Measurements from ENCODE around the gene TTC39A.

TTC39A gene

GRCh38 chr1:51289676-51290488 lies 40.5 kb downstream of the TTC39A start:
- Histone ChIP-seq H3K9me3 (ENCODE audit: control insufficient read depth, insufficient read depth, low read length) (no peaks in the 10 kb centered on the region), H3K9ac (ENCODE audit: low read depth, low read length) (no peak overlapping the region), H3K36me3 (ENCODE audit: insufficient read depth, low read length) (no peaks in the 10 kb centered on the region; the same call in 1 of the 2 replicates), H3K4me1 (ENCODE audit: insufficient read depth, low read length) (no peaks in the 10 kb centered on the region)

DNA sequence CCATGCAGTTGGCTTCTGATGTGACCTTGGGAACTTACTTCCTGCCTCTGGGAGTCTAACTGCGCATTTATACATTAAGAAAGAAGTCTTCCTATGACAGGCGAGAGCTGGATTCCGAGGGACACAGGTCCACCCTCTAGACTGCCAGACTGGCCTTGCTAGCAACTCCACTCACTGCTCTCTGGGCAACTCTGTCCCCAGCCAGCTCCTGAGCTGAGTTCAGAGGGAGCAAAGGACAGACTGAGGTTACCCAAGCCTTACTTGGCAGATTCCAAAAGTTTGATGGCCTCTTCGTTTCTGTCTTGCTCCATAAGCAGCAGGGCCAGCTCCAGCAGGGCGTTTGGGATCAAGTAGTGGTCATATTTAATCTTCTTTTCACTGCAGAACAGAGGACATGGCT lies 41.8 kb downstream of the TTC39A start:
- H3K36me3 ChIP-seq (ENCODE audit: insufficient read depth, low read length) = no peaks in the 10 kb centered on the region; the same call in 1 of the 2 replicates
- no peaks in the 10 kb centered on the region for H3K4me1 ChIP-seq (ENCODE audit: insufficient read depth, low read length)
- no peak overlapping the region for H3K9ac ChIP-seq (ENCODE audit: low read depth, low read length)
- H3K9me3 ChIP-seq (ENCODE audit: control insufficient read depth, insufficient read depth, low read length) = no peaks in the 10 kb centered on the region

GRCh38 chr1:51287966-51288365 lies 42.4 kb downstream of the TTC39A start:
- no peak overlapping the region for H3K9ac ChIP-seq (ENCODE audit: low read depth, low read length)
- no peaks in the 10 kb centered on the region for H3K9me3 ChIP-seq (ENCODE audit: control insufficient read depth, insufficient read depth, low read length)
- no peaks in the 10 kb centered on the region; the same call in 1 of the 2 replicates for H3K36me3 ChIP-seq (ENCODE audit: insufficient read depth, low read length)
- no peaks in the 10 kb centered on the region for H3K4me1 ChIP-seq (ENCODE audit: insufficient read depth, low read length)

- H3K9ac ChIP-seq (ENCODE audit: low read depth, low read length) = no peak overlapping the region
- H3K9me3 ChIP-seq (ENCODE audit: control insufficient read depth, insufficient read depth, low read length) = no peaks in the 10 kb centered on the region
- H3K36me3 ChIP-seq (ENCODE audit: insufficient read depth, low read length) = no peaks in the 10 kb centered on the region; the same call in 1 of the 2 replicates
- no peaks in the 10 kb centered on the region for H3K4me1 ChIP-seq (ENCODE audit: insufficient read depth, low read length)
Observed at GRCh38 chr1:51285055-51285454, 45.3 kb downstream of the TTC39A start.

DNA sequence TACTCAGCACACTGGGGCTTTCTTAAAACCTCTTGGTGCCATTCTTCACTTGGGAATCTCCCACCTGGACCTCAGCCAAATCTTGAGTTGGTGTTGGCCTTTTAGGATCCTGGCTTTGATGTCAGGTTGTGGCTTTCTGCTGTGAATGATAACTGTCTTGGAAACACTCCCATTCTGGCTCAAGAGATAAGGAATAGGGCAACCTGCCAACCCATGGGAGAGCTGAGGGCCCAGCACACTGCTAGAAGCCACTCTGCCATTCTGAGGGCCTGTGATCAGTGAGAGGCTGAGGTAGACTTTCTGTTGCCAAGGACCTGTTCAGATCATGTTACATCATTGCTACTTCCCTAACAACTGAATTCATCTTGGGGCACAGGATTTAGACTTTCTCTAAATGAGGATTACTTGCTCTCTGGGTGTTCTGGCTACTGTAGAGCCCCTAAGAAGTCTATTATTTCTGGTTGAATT lies 45.8 kb downstream of the TTC39A start:
- Histone ChIP-seq H3K9me3 (ENCODE audit: control insufficient read depth, insufficient read depth, low read length) (no peaks in the 10 kb centered on the region), H3K36me3 (ENCODE audit: insufficient read depth, low read length) (no peaks in the 10 kb centered on the region; the same call in 1 of the 2 replicates), H3K9ac (ENCODE audit: low read depth, low read length) (no peak overlapping the region), H3K4me1 (ENCODE audit: insufficient read depth, low read length) (no peaks in the 10 kb centered on the region)

GRCh38 chr1:51283979-51284378 lies 46.4 kb downstream of the TTC39A start:
- Histone ChIP-seq H3K36me3 (ENCODE audit: insufficient read depth, low read length) (no peaks in the 10 kb centered on the region; the same call in 1 of the 2 replicates), H3K9ac (ENCODE audit: low read depth, low read length) (no peak overlapping the region), H3K9me3 (ENCODE audit: control insufficient read depth, insufficient read depth, low read length) (no peaks in the 10 kb centered on the region), H3K4me1 (ENCODE audit: insufficient read depth, low read length) (no peaks in the 10 kb centered on the region)

GRCh38 chr1:51282605-51283004 lies 47.8 kb downstream of the TTC39A start:
- H3K36me3 ChIP-seq (ENCODE audit: insufficient read depth, low read length) = no peaks in the 10 kb centered on the region; the same call in 1 of the 2 replicates
- no peaks in the 10 kb centered on the region for H3K4me1 ChIP-seq (ENCODE audit: insufficient read depth, low read length)
- no peak overlapping the region for H3K9ac ChIP-seq (ENCODE audit: low read depth, low read length)
- H3K9me3 ChIP-seq (ENCODE audit: control insufficient read depth, insufficient read depth, low read length) = no peaks in the 10 kb centered on the region

- no peaks in the 10 kb centered on the region for H3K4me1 ChIP-seq (ENCODE audit: insufficient read depth, low read length)
- no peaks in the 10 kb centered on the region; the same call in 1 of the 2 replicates for H3K36me3 ChIP-seq (ENCODE audit: insufficient read depth, low read length)
- H3K9ac ChIP-seq (ENCODE audit: low read depth, low read length) = no peak overlapping the region
- no peaks in the 10 kb centered on the region for H3K9me3 ChIP-seq (ENCODE audit: control insufficient read depth, insufficient read depth, low read length)
Observed at GRCh38 chr1:51281807-51282206, 48.6 kb downstream of the TTC39A start.

- Histone ChIP-seq H3K9me3 (ENCODE audit: control insufficient read depth, insufficient read depth, low read length) (no peaks in the 10 kb centered on the region), H3K9ac (ENCODE audit: low read depth, low read length) (no peak overlapping the region), H3K36me3 (ENCODE audit: insufficient read depth, low read length) (no peaks in the 10 kb centered on the region), H3K4me1 (ENCODE audit: insufficient read depth, low read length) (no peaks in the 10 kb centered on the region)
Observed at GRCh38 chr1:51280321-51280978, 49.9 kb downstream of the TTC39A start.

GRCh38 chr1:51276286-51276685 lies 54.1 kb downstream of the TTC39A start:
- H3K4me1 ChIP-seq (ENCODE audit: insufficient read depth, low read length) = no peaks in the 10 kb centered on the region
- no peaks in the 10 kb centered on the region; the same call in 1 of the 2 replicates for H3K36me3 ChIP-seq (ENCODE audit: insufficient read depth, low read length)
- H3K9me3 ChIP-seq (ENCODE audit: control insufficient read depth, insufficient read depth, low read length) = no peaks in the 10 kb centered on the region
- H3K9ac ChIP-seq (ENCODE audit: low read depth, low read length) = no peak overlapping the region

GRCh38 chr1:51274676-51275075 lies 55.7 kb downstream of the TTC39A start:
- no peak overlapping the region for H3K9ac ChIP-seq (ENCODE audit: low read depth, low read length)
- H3K4me1 ChIP-seq (ENCODE audit: insufficient read depth, low read length) = no peaks in the 10 kb centered on the region
- no peaks in the 10 kb centered on the region; the same call in 1 of the 2 replicates for H3K36me3 ChIP-seq (ENCODE audit: insufficient read depth, low read length)
- H3K9me3 ChIP-seq (ENCODE audit: control insufficient read depth, insufficient read depth, low read length) = no peaks in the 10 kb centered on the region

DNA sequence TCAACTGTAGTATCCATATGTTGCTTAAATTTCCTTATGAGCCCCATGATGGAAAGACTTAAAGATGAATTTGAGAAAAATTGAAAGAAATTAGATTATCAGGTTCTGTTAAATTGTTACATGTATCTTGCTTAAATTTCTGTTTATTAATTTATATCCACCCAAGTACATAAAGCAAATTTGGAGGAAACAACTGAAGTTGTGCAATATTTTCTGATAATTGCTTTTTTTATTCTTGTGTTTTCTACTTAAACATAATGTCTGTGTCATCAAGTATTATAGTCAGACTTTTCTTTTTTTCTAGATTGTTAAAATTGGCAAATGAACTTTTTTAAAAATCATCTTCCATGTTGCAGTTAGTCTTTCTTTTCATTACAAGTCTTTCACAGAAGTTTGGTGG lies 57.4 kb downstream of the TTC39A start:
- Histone ChIP-seq H3K9me3 (ENCODE audit: control insufficient read depth, insufficient read depth, low read length) (no peaks in the 10 kb centered on the region), H3K4me1 (ENCODE audit: insufficient read depth, low read length) (no peaks in the 10 kb centered on the region), H3K36me3 (ENCODE audit: insufficient read depth, low read length) (no peaks in the 10 kb centered on the region; the same call in 1 of the 2 replicates), H3K9ac (ENCODE audit: low read depth, low read length) (no peak overlapping the region)

GRCh38 chr1:51270751-51271150 lies 59.6 kb downstream of the TTC39A start:
- H3K9me3 ChIP-seq (ENCODE audit: control insufficient read depth, insufficient read depth, low read length) = no peaks in the 10 kb centered on the region
- H3K36me3 ChIP-seq (ENCODE audit: insufficient read depth, low read length) = no peaks in the 10 kb centered on the region; the same call in 1 of the 2 replicates
- H3K4me1 ChIP-seq (ENCODE audit: insufficient read depth, low read length) = no peaks in the 10 kb centered on the region
- H3K9ac ChIP-seq (ENCODE audit: low read depth, low read length) = no peak overlapping the region

GRCh38 chr1:51268634-51269033 lies 61.7 kb downstream of the TTC39A start:
- no peaks in the 10 kb centered on the region; the same call in 1 of the 2 replicates for H3K36me3 ChIP-seq (ENCODE audit: insufficient read depth, low read length)
- no peak overlapping the region for H3K9ac ChIP-seq (ENCODE audit: low read depth, low read length)
- H3K9me3 ChIP-seq (ENCODE audit: control insufficient read depth, insufficient read depth, low read length) = no peaks in the 10 kb centered on the region
- H3K4me1 ChIP-seq (ENCODE audit: insufficient read depth, low read length) = no peaks in the 10 kb centered on the region

DNA sequence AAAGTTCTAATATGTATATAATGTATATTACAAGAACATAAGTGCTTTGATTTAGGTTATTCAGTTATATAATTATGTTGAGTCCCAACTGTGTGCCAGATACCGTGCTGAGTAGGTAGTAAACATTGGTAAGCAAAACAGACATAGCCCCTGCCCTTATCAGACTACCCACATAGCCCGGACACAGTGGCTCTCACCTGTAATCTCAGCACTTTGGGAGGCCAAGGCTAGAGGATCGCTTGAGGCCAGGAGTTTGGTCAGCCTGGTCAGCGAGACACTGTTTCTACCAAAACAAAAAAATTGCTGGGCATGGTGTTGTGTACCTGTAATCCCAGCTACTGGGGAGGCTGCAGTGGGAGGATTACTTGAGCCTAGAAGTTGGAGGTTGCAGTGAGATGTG lies 63.6 kb downstream of the TTC39A start:
- Histone ChIP-seq H3K9me3 (ENCODE audit: control insufficient read depth, insufficient read depth, low read length) (no peaks in the 10 kb centered on the region), H3K4me1 (ENCODE audit: insufficient read depth, low read length) (no peaks in the 10 kb centered on the region), H3K9ac (ENCODE audit: low read depth, low read length) (no peak overlapping the region), H3K36me3 (ENCODE audit: insufficient read depth, low read length) (no peaks in the 10 kb centered on the region; the same call in 1 of the 2 replicates)

All from ES-I3 (cell line).